ENCODE data around the gene SLC13A4.

- TF ChIP-seq EP300 (conservative IDR thresholded peaks at IDR 0.05; ENCODE audit: poor library complexity, severe bottlenecking), result no peak
- no peak for TF ChIP-seq TAF1 (IDR thresholded peaks at IDR 0.05; ENCODE audit: low read depth)
- no peak for TF ChIP-seq CTCF (IDR thresholded peaks at IDR 0.05; ENCODE audit: poor library complexity, severe bottlenecking)
- no peak for TF ChIP-seq EZH2 (IDR thresholded peaks at IDR 0.05; ENCODE audit: borderline replicate concordance, insufficient read depth, low read length, poor library complexity, severe bottlenecking)
- no peak for TF ChIP-seq POLR2AphosphoS5 (IDR thresholded peaks at IDR 0.05)
- no peak for TF ChIP-seq REST (IDR thresholded peaks at IDR 0.05; ENCODE audit: borderline replicate concordance)
- TF ChIP-seq MXI1 (conservative IDR thresholded peaks at IDR 0.05; ENCODE audit: poor library complexity, severe bottlenecking), result no peak
- no peak for TF ChIP-seq RAD21 (conservative IDR thresholded peaks at IDR 0.05)
These were observed 57.8 kb downstream of the SLC13A4 start for GRCh38 chr7:135670179-135670578.

Measured in neural cell (in vitro differentiated cells).